ENCODE results near the gene LMNA.

Gene LMNA

GRCh38 chr1:156072251-156072650 lies 42.3 kb upstream of the LMNA start:
- TF ChIP-seq, protein P1, sequence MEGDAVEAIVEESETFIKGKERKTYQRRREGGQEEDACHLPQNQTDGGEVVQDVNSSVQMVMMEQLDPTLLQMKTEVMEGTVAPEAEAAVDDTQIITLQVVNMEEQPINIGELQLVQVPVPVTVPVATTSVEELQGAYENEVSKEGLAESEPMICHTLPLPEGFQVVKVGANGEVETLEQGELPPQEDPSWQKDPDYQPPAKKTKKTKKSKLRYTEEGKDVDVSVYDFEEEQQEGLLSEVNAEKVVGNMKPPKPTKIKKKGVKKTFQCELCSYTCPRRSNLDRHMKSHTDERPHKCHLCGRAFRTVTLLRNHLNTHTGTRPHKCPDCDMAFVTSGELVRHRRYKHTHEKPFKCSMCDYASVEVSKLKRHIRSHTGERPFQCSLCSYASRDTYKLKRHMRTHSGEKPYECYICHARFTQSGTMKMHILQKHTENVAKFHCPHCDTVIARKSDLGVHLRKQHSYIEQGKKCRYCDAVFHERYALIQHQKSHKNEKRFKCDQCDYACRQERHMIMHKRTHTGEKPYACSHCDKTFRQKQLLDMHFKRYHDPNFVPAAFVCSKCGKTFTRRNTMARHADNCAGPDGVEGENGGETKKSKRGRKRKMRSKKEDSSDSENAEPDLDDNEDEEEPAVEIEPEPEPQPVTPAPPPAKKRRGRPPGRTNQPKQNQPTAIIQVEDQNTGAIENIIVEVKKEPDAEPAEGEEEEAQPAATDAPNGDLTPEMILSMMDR (IDR thresholded peaks at IDR 0.05; ENCODE audit: borderline replicate concordance, control extremely low read depth, extremely low read depth, insufficient read depth, missing control alignments) = no peak
- in situ Hi-C loops (cut with MboI; ENCODE audit: low sequenced_read_pairs, unreplicated experiment) = no loop called here
- DNase-seq (ENCODE audit: low spot score) = no peak

DNA sequence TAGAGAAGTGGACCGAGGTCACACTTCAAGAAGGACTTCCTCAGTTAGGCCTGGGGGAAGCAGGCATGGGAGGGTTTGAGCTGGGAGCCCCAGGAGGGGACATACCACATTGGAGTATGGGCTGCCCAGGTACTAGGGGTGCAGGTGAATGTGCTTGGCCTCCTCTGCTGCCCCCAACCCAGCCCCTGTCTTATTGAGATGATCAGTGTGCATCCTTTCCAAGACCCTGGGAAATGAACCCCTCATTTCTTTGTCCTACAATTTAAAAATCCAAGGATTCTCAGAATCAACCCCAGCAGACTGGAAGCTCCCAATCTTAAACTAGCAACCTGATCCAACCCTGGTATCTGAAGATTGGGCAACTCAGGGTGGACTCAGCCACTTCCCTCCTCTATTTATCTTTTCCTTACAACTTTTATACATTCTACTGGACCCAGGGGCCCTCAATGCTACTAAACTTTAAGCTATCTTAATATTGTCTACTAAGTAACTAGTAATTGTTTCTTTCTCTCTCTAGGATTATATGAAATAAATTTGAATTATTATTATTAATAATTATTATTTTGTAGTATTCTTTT lies 41.3 kb upstream of the LMNA start:
- in situ Hi-C loops (cut with MboI; ENCODE audit: low sequenced_read_pairs, unreplicated experiment) = no loop called here
- no peak for DNase-seq (ENCODE audit: low spot score)
- TF ChIP-seq, protein P1 (IDR thresholded peaks at IDR 0.05; ENCODE audit: borderline replicate concordance, control extremely low read depth, extremely low read depth, insufficient read depth, missing control alignments) = no peak

DNA sequence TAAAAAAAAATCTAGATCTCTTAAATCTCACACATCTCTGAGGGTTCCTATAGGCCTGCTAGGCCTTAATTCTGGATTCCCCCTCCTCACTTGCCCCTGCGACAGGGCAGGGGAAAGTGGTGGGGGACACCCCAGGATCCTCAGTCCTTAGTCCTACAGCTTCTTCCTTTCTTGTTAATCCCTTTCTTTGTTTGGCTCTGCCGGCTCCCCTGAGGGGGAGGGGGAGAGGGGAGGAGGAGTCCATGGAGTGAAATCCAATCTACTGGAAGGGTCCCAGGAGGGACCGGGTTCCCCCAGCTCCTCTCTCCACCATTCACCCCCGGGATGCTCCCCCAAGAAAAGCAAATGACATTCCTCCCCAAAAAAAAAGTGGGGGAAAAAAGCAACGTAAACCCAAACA lies 40.8 kb upstream of the LMNA start:
- TF ChIP-seq, protein P1 (IDR thresholded peaks at IDR 0.05; ENCODE audit: borderline replicate concordance, control extremely low read depth, extremely low read depth, insufficient read depth, missing control alignments) = no peak
- in situ Hi-C loops (cut with MboI; ENCODE audit: low sequenced_read_pairs, unreplicated experiment) = no loop called here
- DNase-seq (ENCODE audit: low spot score) = no peak

DNA sequence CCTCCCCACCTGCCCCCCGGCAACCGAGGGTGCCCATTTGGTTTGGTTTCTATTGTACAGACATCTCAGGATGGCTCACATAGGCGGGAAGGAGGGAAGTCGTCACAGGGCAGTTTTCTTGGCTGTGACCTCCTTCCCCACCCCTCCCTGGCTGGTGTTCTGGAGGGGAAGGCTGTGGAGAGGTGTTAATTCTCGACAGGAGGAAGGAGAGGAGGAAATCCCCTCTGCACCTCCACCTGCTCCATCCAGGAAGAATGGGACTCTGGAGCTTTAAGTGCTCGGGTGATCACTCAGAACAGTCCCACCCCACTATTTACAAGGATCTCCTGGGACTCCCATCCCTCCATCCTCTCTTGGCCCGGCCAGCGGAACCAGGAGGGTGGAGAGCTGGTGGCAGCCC lies 39.9 kb upstream of the LMNA start:
- no peak for DNase-seq (ENCODE audit: low spot score)
- in situ Hi-C loops (cut with MboI; ENCODE audit: low sequenced_read_pairs, unreplicated experiment) = no loop called here
- TF ChIP-seq, protein P1 (IDR thresholded peaks at IDR 0.05; ENCODE audit: borderline replicate concordance, control extremely low read depth, extremely low read depth, insufficient read depth, missing control alignments) = no peak

DNA sequence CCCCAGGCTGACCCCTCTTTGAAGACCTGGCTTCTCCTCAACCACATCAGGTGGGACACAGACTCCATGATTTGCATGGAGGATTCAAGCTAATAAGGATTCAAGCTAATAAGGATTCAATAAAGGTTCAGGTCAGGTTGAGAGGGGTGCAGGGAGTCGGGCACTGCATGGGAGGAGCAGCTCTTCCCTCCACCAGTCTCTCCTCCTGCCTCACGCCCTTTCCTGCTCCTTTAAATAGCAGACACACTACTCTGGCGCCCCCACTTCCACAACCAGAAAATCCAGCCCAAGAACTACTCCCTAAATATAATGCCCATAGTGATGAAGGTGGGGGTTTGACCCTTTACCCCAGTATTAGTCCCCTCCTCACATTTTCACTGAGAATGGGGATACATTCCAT lies 39.3 kb upstream of the LMNA start:
- in situ Hi-C loops (cut with MboI; ENCODE audit: low sequenced_read_pairs, unreplicated experiment) = no loop called here
- TF ChIP-seq, protein P1 (IDR thresholded peaks at IDR 0.05; ENCODE audit: borderline replicate concordance, control extremely low read depth, extremely low read depth, insufficient read depth, missing control alignments) = no peak
- no peak for DNase-seq (ENCODE audit: low spot score)

DNA sequence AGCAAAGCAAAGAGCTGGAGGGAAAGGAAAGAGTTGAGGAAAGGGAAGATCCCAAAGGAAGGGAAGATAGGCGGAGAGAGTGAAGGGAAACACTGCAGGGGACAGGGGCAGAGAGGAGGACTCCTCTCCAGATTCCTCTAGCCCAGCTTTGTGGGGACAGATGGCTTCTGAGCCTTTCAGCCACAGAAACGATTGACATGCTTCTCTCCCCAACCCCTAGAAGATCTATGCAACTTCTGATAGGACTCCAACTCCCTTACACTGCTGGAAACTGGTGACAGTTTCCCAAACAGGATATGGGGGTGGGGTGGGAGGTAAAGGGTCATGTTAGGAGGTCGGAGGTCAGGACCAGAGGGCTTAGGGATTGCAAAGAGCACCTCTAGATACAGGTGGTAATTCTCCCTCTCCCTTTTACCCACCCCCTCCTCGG lies 38.7 kb upstream of the LMNA start:
- in situ Hi-C loops (cut with MboI; ENCODE audit: low sequenced_read_pairs, unreplicated experiment) = no loop called here
- no peak for DNase-seq (ENCODE audit: low spot score)
- TF ChIP-seq, protein P1 (IDR thresholded peaks at IDR 0.05; ENCODE audit: borderline replicate concordance, control extremely low read depth, extremely low read depth, insufficient read depth, missing control alignments) = no peak
